Prostate gland (tissue), 2 donors: ENCODE measurements around the gene SCNN1A. TPM values are rescaled to one million over a fixed set of nuclear protein-coding genes. Genes with fewer than 3 reads are reported as not detected.

Experiments used
- DNase-seq: peaks from one replicate; pipeline ENCODE4 v3.0.0-alpha.2; 2019; ENCODE audit warnings: low spot score
- H3K27ac ChIP-seq, 2 donors: fragments of 200-600 bp; sonication (generic); 2 replicates each; pipeline ENCODE4 v1.5.1; 2017 to 2019
- H3K27me3 ChIP-seq: fragments of 200-600 bp; sonication (generic); replicated peaks from 2 replicates; pipeline ENCODE4 v1.5.1; 2019; ENCODE audit not compliant: insufficient read depth
- H3K36me3 ChIP-seq, 2 donors: fragments of 200-600 bp; sonication (generic); 1 replicate in 1 of 2; 2 replicates in 1 of 2; pipeline versions ENCODE4 v1.5.1 to v1.8.1; 2017 to 2019
- H3K4me1 ChIP-seq: fragments of 200-600 bp; sonication (generic); replicated peaks from 2 replicates; pipeline ENCODE4 v1.5.1; 2019
- H3K4me3 ChIP-seq, 2 donors: fragments of 200-600 bp; sonication (generic); 2 replicates each; pipeline ENCODE4 v1.5.1; 2017 to 2019
- H3K9me3 ChIP-seq: fragments of 200-600 bp; sonication (generic); 2 replicates; pipeline ENCODE4 v1.5.1; 2017
- POLR2A ChIP-seq: fragments of 450-650 bp; IDR thresholded peaks from one replicate; pipeline ENCODE4 v1.6.1; 2016; ENCODE audit warnings: antibody characterized with exemption, mild to moderate bottlenecking
- POLR2AphosphoS5 ChIP-seq: sonication (generic); formaldehyde crosslinking; IDR thresholded peaks from one replicate; pipeline ENCODE4 v1.6.1; 2017; ENCODE audit warnings: antibody characterized with exemption
- WGBS: methylation state at CpG from one replicate; pipeline ENCODE4 v1.1.5; 2018; 5-methylcytosine and 5-hydroxymethylcytosine counted together
- intact Hi-C: fragments of 100-400 bp; cut with DNase I; formaldehyde crosslinking; loops from one replicate; pipeline ENCODE4 v1.14.2; 2022
- small RNA-seq, 2 donors: library from RNA; depleted of rRNA; stranded (forward); fragments of <200 nt; gene quantifications; one replicate each; pipeline ENCODE3, GENCODE V24; 2016
- total RNA-seq, 2 donors: library from RNA; depleted of rRNA; stranded (reverse); fragments of >200 nt; gene quantifications; one replicate each; pipeline ENCODE4 v1.1.0, GENCODE V29; 2016
- TF ChIP-seq, protein P1 (sequence below), 4 experiments: fragments of 200-600 bp in 2 of 4; fragments of 450-650 bp in 2 of 4; sonication (generic) in 2 of 4; IDR thresholded peaks; 1 replicate in 3 of 4; 2 replicates in 1 of 4; pipeline ENCODE4 v1.5.1; 2016 to 2019; ENCODE audit warnings: antibody characterized with exemption in 4 of 4, mild to moderate bottlenecking in 2 of 4, moderate library complexity in 2 of 4

The SCNN1A gene
- total RNA-seq, 2 donors from 2014 or later: 128 to 211 TPM

DNA sequence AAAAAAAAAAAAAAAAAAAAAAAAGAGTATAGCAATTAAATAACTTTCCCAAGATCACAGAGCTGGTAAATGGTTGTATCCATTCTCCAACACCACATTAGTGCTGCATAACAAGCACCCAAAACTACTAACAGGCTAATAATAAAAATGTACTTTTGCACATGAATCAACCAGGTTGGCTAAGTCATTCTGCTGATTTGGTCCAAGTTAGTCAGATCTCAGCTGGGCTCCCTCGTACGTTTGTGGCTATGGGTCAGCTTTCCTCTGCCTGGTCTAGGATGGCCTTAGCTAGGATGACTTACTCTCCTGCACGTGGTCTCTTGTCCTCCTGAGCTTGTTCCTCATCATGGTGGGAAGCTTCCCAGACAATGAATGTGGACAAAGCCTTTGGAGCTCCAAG lies 72.7 kb downstream of the SCNN1A start:
- no peaks in the 10 kb centered on the region for H3K36me3 ChIP-seq
- no peaks in the 10 kb centered on the region for H3K9me3 ChIP-seq
- DNase-seq: no peak
- no peak for TF ChIP-seq POLR2A
- TF ChIP-seq, protein P1, sequence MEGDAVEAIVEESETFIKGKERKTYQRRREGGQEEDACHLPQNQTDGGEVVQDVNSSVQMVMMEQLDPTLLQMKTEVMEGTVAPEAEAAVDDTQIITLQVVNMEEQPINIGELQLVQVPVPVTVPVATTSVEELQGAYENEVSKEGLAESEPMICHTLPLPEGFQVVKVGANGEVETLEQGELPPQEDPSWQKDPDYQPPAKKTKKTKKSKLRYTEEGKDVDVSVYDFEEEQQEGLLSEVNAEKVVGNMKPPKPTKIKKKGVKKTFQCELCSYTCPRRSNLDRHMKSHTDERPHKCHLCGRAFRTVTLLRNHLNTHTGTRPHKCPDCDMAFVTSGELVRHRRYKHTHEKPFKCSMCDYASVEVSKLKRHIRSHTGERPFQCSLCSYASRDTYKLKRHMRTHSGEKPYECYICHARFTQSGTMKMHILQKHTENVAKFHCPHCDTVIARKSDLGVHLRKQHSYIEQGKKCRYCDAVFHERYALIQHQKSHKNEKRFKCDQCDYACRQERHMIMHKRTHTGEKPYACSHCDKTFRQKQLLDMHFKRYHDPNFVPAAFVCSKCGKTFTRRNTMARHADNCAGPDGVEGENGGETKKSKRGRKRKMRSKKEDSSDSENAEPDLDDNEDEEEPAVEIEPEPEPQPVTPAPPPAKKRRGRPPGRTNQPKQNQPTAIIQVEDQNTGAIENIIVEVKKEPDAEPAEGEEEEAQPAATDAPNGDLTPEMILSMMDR (IDR thresholded peaks at IDR 0.05): no peak
- H3K27ac ChIP-seq: no peak overlapping the region
- no peak overlapping the region for H3K4me3 ChIP-seq
- no peaks in the 10 kb centered on the region for H3K27me3 ChIP-seq
- WGBS: 87% methylated on average over 3 of the region's 3 CpGs
- intact Hi-C loops: no loop called here
- no peaks in the 10 kb centered on the region for H3K4me1 ChIP-seq

DNA sequence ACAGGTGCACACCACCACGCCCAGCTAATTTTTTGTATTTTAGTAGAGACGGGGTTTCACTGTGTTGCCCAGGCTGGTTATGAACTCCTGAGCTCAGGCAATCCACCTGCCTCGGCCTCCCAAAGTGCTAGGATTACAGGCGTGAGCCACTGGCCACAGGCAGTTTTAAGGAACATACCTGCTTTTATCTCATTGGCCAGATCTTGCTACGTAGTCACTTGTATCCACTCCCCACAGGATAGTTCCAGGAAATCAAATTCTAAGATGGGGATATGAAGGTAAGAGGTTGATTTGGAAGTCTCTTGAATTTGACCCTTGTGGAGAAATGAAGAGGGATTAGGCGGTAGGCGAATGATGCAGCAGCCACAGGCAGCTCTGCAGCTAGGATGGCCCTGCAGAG lies 73.6 kb downstream of the SCNN1A start:
- intact Hi-C loops: no loop called here
- TF ChIP-seq POLR2AphosphoS5 (no peak), POLR2A (no peak)
- TF ChIP-seq, protein P1 (IDR thresholded peaks at IDR 0.05): no peak
- no peak for DNase-seq
- Histone ChIP-seq H3K4me1 (no peaks in the 10 kb centered on the region), H3K27me3 (no peaks in the 10 kb centered on the region), H3K4me3 (no peak overlapping the region), H3K27ac (no peak overlapping the region), H3K36me3 (no peaks in the 10 kb centered on the region), H3K9me3 (no peaks in the 10 kb centered on the region)
- 92% methylated on average over 7 of the region's 7 CpGs for WGBS

DNA sequence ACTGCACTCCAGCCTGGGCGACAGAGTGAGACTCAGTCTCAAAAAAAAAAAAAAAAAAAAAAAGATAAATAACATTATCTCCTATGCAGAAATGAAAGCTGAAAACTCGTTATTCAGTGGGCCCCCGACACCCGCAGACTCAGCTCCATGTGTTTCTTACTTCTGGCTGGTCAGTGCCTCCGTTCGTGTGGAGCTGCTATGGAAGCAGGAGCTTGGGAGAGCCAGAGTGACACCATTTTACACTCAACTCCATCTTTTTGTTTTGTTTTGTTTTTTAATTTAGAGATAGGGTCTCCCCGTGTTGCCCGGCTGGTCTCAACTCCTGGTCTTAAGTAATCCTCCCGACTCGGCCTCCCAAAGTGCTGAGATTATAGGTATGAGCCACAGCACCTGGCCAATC lies 78.2 kb downstream of the SCNN1A start:
- no peak for DNase-seq

More for the DNA sequence above, 78.2 kb downstream of the SCNN1A start:
- Histone ChIP-seq H3K4me1 (no peaks in the 10 kb centered on the region), H3K27me3 (no peaks in the 10 kb centered on the region), H3K27ac (no peak overlapping the region), H3K4me3 (no peak overlapping the region), H3K9me3 (no peaks in the 10 kb centered on the region), H3K36me3 (no peaks in the 10 kb centered on the region)
- TF ChIP-seq, protein P1 (IDR thresholded peaks at IDR 0.05): no peak
- no peak for TF ChIP-seq POLR2A
- no peak for TF ChIP-seq POLR2AphosphoS5
- WGBS: 95% methylated on average over 10 of the region's 10 CpGs
- intact Hi-C loops: no loop called here

Small RNA genes lying within 50 kb of the gene (small RNA-seq; reads per million reads assigned to genes)
- gene RN7SL391P: 0 reads per million in 2 donors

Other genes starting within 250 kb of the SCNN1A start
- gene CD9, start 175.2 kb downstream of the SCNN1A start, total RNA-seq: 100 to 1,000 TPM; 198 to 845 TPM
- 1 to 10 TPM; 4.6 to 6.2 TPM for gene PLEKHG6, start 64.9 kb downstream of the SCNN1A start, total RNA-seq
- 100 to 1,000 TPM in 1 of 2 donors, 10 to 100 TPM in 1; 91.1 to 168 TPM for gene TNFRSF1A, start 33.5 kb downstream of the SCNN1A start, total RNA-seq
- gene LTBR, start 8.6 kb upstream of the SCNN1A start, total RNA-seq: 100 to 1,000 TPM; 186 to 264 TPM
- gene CD27, start 69.4 kb upstream of the SCNN1A start, total RNA-seq: 1 to 10 TPM; 1.5 to 2.5 TPM
- gene TAPBPL, start 76.5 kb upstream of the SCNN1A start, total RNA-seq: 10 to 100 TPM; 31.6 to 39.9 TPM
- gene VAMP1, start 95.1 kb upstream of the SCNN1A start, total RNA-seq: 1 to 10 TPM; 6.3 to 8.5 TPM
- gene MRPL51, start 117.7 kb upstream of the SCNN1A start, total RNA-seq: 10 to 100 TPM; 70.3 to 80.2 TPM
- gene NCAPD2, start 118.5 kb upstream of the SCNN1A start, total RNA-seq: 10 to 100 TPM; 86.7 to 99.0 TPM
- gene GAPDH, start 159.0 kb upstream of the SCNN1A start, total RNA-seq: 1,000 to 10,000 TPM; 1,469 to 2,105 TPM
- 10 to 100 TPM in 1 of 2 donors, 1 to 10 TPM in 1; 4.8 to 22.9 TPM for gene IFFO1, start 180.5 kb upstream of the SCNN1A start, total RNA-seq
- gene NOP2, start 192.7 kb upstream of the SCNN1A start, total RNA-seq: 10 to 100 TPM; 14.5 to 42.9 TPM
- 100 to 1,000 TPM; 124 to 240 TPM for gene CHD4, start 231.8 kb upstream of the SCNN1A start, total RNA-seq